GM18867 (cell line): ENCODE data around the gene ATP8B1.

Source experiments
- ATAC-seq: cut with Tn5 transposase; IDR thresholded peaks from one replicate; pipeline ENCODE4 v1.9.1; 2021; ENCODE audit warnings: mild to moderate bottlenecking, moderate library complexity; ENCODE audit not compliant: unreplicated experiment

Gene ATP8B1

GRCh38 chr18:57631697-57632096 lies 171.4 kb downstream of the ATP8B1 start:
- no peak for ATAC-seq

DNA sequence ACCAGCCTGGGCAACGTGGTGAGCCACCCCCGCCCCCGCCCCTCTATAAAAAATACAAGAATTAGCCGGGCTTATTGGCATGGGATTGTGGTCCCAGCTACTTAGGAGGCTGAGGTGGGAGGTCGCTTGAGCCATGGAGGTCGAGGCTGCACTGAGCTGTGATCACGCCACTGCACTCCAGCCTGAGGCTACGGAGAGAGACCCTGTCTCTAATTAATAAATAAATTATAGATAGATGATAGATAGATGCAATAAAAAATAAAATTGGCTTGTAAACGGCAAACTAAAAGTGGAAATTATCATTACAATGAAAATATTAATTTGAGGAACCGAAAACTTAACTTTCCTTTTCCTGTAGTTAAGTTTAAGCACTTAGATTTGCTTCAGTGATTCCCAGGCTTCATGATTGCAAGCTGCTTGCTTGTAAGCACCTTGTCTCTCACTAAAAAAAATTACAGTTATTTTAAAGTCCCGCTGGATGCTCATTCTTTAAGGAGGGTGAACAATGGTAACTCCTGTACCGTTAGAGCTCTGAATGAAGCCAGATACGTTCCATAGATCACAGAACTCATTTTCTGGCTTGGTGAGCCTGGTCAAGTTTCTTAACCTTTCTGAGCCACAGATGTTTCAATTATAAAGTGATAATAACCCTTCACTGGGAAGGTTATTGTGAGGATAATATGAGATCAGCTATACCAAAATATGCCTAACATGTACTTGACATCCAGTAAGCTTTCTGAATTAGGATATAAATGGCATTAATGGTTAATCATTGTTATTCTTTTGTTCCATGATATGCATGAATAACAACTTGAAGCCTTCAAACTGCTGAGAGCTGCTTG lies 172.1 kb downstream of the ATP8B1 start:
- ATAC-seq = peak; percentile 40

GRCh38 chr18:57630002-57630753 lies 172.9 kb downstream of the ATP8B1 start:
- peak; percentile 88 for ATAC-seq

DNA sequence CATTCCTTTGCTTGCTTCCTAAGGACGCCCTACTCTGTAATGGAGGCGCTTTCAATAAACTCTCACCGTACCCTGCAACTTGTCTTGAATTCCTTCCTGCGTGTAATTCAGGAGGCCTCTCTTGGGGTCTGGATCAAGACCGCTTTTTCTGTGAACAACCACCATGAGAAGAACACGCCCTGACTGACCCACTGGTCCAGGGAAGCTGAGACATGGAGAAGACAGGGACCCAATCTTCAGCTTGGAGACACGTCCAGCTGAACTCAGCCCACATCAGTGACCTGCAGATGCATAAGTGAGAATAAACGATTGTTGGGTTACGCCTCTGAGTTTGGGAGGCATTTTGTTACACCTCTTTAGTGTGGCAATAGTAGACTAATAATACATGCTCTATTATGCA lies 173.7 kb downstream of the ATP8B1 start:
- ATAC-seq = no peak

DNA sequence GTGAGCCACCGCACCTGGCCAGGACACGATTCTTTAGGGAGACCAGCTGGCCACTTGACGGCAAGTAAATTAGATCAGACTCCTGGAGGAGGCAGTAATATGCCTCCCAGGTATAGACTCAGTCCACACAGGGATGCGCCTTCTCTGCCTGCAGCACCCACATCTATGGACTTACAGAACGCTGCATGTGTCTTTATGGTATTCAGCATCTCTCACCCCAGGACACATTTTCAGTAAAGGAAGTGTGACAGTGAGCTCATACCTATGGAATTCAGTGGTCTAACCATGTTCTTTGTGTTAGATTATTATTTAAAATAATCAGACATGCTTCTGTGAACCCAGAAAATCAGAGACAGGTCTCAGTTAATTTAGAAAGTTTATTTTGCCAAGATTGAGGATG lies 175.6 kb downstream of the ATP8B1 start:
- no peak for ATAC-seq

- no peak for ATAC-seq
Observed at GRCh38 chr18:57624988-57625387, 178.1 kb downstream of the ATP8B1 start.

DNA sequence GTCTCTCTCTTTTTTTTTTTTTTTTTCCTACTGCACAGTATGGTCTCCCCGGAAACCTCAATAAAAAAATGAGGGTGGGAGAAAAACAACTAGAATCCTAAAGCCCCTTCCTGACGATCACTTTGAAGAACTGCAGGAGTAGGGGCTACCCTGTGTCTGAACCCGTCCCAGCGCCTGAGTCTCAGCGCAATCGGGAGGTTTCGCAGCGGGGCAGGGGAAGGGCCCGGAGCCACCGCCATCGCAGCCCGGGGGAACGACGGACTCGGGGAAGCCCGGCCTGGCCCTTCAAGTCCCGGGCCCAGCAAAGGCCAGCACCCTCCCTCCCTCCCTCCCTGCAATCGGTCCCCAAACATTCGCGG lies 181.9 kb downstream of the ATP8B1 start:
- peak; percentile 12 for ATAC-seq

GRCh38 chr18:57619876-57620275 lies 183.2 kb downstream of the ATP8B1 start:
- no peak for ATAC-seq

DNA sequence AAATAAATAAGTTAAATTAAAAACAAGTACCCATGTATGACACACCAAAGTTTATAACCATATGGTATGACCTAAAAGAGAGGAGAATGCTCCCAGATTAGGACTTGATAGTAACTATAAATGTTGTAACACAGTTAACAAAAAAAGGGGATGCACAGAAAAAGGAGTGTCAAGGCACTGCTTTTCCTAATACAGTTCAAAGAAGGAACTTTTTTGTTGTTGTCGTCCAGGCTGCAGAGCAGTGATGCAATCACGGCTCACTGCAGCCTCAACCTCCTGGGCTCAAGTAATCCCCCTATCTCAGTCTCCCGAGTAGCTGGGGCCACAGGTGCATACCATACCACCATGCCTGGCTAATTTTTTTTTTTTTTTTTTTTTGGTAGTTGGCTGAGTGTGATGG lies 184.2 kb downstream of the ATP8B1 start:
- ATAC-seq = no peak

DNA sequence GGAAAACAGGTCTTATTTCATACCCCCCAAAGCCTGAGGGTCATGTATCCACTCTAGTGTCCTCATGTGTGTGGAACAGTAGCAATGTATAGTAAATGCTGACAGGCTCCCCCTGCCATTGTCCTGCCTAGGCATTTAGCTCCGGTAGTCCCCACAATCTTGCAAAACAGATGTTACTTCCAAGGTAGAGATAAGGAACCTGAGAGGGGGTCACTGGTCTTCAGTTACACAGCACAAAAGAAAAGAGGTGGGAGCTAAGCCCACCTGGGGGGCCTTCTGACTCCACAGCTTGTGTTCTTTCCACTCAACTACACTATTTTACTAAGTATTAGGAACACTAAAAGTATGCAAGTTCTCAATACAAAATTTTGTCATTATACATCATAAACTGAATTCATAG lies 199.2 kb downstream of the ATP8B1 start:
- no peak for ATAC-seq
